ENCODE data around the gene PCDH15.
A peak's percentile ranks its signal among the peaks of the same experiment; 100 is the strongest.
"Not testable (repeated sequence)": the region's sequence is repeated elsewhere in the genome, so short reads cannot be mapped to it uniquely, and the experiment has no call there.

The PCDH15 gene

GRCh38 chr10:54554028-54554427 is 247.0 kb downstream of the PCDH15 start:
- DNase-seq (ENCODE audit: low spot score) = no peak

DNA sequence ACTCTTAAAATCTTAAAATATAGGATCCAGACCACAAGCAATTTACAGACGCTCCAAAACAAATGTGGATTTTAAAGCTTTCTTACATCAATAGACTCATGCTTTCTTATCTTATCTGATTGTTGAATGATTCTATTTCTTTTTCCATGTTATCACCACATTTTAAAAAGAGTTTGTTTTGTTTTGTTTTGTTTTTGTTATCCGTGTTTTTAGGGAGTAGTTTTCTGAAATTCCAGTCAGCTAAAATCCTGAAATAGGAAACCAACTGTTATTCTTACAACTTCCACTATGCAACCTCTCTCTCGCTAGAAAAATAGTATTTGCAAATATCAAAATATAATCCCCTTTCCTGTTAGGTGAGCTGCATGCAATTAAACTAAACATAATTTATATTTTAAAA is 251.0 kb downstream of the PCDH15 start:
- no peak for DNase-seq (ENCODE audit: low spot score)

- DNase-seq (ENCODE audit: low spot score) = no peak
Observed at GRCh38 chr10:54531296-54531695, 269.7 kb downstream of the PCDH15 start.

DNA sequence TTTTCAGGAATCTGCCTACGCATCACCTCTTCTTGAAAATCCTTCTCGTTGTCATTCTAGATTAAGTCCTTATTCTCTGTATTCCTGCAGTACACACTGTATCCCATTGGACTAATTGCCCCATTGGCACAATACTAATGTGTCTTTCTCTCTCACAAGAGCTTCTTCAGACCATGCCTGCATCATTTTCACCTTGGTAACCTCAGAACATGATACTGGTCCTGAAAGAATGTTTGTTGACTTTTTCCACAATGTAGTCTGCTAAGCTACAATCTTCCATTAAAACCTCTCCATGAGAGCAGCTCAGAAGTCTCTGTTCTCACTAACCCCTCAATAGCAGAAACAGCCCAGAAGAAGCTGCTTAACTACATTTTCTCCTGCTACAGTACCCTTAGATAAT is 270.7 kb downstream of the PCDH15 start:
- DNase-seq (ENCODE audit: low spot score) = no peak

DNA sequence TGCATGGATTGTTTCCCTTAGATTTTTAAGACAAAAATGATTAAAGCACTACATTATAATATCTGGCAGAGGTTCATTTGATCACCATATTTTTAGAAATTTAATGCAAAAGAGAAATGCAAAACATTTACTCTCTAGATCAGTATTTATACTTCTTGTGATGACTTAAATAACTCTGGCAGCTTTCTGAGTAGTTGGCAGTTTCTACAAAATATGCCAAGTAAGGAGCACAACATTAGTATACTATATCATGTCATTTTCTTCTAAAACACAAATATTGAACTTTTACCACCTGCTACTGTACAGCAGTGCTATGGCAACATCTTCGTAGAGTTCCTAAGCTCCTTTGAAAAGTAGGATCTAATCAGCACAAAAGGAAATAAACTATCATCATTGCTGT is 275.2 kb downstream of the PCDH15 start:
- DNase-seq (ENCODE audit: low spot score) = no peak

GRCh38 chr10:54515244-54515643 is 285.8 kb downstream of the PCDH15 start:
- not testable (repeated sequence) for DNase-seq (ENCODE audit: low spot score)

- no peak for DNase-seq (ENCODE audit: low spot score)
Observed at GRCh38 chr10:54503863-54504262, 297.2 kb downstream of the PCDH15 start.

GRCh38 chr10:54501929-54502328 is 299.1 kb downstream of the PCDH15 start:
- no peak for DNase-seq (ENCODE audit: low spot score)

GRCh38 chr10:54496852-54497251 is 304.2 kb downstream of the PCDH15 start:
- no peak for DNase-seq (ENCODE audit: low spot score)

DNA sequence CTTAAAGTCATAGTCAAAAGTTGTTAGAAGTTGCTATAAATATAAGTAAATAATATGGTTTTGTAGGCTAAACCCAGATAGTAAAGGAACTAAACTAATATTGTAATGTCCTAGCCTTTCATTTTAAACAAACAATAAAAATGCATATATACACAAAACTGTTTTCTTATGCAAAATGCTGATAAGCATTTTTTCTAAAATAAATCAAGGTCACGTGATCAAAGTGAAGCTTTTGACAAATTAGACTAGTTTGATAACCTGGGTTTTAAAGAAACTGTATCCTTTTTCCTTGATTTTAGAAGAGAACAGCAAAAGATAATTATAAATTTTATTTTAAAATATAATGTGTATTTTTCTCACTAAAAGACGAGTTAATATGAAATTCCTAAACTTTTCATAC is 313.3 kb downstream of the PCDH15 start:
- DNase-seq (ENCODE audit: low spot score) = no peak

DNA sequence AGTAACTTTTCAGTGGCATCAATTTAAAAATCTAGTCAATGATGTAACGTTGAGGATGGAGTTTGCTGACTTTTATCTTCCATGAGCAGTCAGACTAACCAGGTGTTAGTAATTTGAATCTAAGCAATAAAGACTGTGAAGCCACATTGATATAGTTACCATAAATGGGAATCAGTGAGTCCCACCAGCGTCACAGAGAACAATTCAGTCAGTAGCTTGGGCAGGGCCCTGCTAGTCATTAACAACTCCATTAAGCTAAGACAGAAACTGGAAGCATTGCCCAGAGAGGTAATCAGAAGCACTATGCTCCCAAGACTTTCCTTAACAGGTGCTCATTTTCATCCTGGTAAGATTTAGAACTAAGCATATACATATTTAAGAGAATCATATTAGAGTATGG is 315.1 kb downstream of the PCDH15 start:
- no peak for DNase-seq (ENCODE audit: low spot score)

GRCh38 chr10:54484186-54484585 is 316.8 kb downstream of the PCDH15 start:
- DNase-seq (ENCODE audit: low spot score) = no peak

DNA sequence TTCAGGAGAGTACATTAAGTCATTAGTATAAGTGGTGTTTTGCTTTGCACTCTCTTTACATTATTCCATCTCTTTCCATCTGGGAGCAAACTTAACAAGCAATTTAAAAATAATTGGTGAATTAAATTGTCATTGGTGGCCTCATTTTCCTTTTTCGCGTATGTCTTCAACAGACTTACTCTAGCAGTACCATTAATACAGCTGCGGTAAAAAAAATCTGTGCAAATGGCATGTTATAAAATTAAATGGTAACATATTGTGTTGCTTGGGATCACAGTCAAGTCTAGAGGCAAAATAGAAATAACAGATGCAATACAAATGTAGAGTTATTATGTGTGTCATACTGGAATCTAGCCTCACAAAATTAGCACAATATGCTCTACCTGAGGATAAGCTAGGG is 322.4 kb downstream of the PCDH15 start:
- no peak for DNase-seq (ENCODE audit: low spot score)

DNA sequence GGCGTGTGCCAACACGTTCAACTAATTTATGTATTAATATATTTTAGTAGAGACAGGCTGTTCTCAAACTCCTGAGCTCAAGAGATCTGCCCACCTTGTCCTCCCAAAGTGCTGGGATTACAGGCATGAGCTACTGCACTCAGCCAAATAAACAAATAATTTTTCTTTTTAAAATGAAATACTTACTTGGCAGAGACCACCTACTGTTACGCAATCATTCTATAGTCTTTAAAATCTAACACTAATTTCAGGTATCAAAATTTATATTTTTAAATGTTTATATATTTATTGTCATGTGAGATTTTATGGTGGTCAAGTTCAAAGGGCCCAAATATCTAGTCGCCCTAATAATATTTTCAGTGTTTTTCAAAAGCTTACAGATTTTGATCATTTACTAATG is 323.3 kb downstream of the PCDH15 start:
- no peak for DNase-seq (ENCODE audit: low spot score)

GRCh38 chr10:54470324-54470631 is 330.8 kb downstream of the PCDH15 start:
- DNase-seq (ENCODE audit: low spot score) = no peak

DNA sequence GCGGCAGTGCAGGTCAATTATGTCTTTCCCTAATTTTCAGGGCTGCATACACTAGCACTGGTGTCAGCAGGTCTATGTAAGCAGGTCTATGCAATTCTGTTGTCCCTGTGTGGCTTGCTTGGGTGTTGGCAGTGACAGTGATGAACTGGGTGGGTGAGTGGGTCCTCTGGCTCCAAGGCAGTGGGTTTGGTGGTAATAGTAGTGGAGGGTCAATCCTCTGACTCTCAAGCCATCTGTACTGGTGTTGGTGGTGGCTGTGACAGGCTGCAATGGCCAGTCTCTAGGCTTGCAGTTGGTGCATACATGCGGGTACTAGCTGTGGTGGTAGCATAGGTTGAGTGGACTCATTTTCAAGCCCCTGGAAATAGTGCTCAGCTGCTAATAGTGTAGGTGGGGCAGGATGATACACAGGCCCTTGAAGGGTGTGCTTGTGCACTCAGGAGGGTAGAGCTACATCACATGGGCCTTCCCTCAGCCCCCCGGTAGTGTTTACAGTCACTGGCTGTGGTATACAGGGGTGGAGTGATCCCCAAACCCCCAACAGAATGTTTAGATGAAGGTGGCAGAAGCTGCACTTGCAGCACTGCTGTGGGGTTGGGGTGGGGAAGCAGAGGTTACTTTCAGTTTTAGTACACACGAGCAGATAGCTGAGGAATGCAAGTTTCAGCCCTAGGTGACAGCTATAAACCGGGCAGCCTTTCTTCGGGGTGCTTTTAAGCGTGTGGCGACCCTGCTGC is 331.3 kb downstream of the PCDH15 start:
- DNase-seq (ENCODE audit: low spot score) = no peak

GRCh38 chr10:54454271-54454670 is 346.8 kb downstream of the PCDH15 start:
- no peak for DNase-seq (ENCODE audit: low spot score)

DNA sequence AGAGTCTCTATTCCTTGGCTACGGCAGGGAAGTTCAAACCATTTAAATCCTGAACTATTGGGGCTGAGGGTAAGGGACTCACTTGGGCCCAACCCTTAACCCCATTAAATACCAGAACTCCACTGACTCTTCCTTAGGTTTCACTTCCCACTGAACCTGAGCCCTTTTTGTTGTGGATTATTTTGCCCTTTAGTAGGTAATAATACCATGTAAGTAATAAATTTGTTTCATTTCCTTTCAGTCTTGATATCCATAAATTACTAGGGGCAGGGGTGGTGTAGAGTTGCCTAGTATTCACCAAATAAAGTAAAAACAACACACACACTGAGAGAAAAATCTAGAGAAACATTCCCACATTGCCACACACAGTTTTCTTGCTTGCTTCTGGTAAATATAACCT is 352.0 kb downstream of the PCDH15 start:
- DNase-seq (ENCODE audit: low spot score) = no peak

DNA sequence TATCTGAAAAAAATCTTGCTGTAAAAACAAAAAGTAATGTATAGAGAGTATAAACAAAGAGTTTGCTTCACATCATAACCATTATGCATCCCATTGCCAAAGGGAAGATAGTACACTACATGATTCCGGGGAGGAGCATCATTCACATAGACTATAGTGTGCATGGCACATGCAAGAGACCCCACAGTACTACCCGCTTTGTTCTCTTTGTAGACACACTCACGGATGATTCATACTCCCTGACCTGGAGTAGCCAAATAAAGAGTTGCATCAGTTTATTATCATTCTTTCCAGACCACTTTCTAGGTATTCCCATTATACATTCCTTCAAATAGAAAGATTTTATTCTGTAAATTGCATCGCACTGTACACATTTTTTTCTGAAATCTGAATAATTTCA is 356.9 kb downstream of the PCDH15 start:
- no peak for DNase-seq (ENCODE audit: low spot score)

- no peak for DNase-seq (ENCODE audit: low spot score)
Observed at GRCh38 chr10:54441275-54441674, 359.8 kb downstream of the PCDH15 start.

DNA sequence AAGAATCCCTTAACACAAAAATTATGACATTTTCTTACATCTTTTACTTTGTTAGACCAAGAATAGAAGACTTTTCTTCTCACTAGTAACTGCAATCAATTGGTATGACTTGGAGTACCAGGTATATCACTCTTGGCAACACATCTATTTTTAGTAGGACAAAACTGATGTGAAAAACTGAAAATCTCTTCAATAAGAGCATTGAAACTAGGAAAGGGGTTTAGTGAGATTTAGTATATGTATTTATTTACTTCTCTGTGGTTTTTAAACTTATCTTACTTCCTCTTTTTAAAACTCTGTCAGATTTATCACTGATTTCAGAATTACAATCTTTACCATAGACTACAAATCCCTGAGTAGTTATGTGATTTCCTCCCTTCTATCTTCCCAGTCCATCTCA is 366.2 kb downstream of the PCDH15 start:
- no peak for DNase-seq (ENCODE audit: low spot score)

DNA sequence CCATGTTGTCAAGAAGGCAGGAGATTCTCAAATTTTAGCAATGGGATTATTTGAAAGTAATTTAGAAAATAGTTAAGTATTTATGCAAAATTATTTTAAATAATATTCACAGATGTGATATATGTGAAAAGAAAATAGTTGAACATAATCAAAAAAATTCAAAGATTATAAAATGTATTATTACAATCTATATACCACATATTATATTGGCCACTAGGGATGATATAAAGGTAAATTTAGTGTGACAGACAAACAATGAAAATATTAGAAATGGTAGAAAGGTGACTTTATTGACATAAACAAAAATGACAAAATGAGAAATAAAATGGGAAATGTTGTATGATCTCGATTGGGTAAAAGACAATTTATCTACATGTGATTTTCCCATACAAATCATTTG is 385.5 kb downstream of the PCDH15 start:
- DNase-seq (ENCODE audit: low spot score) = no peak

GRCh38 chr10:54402576-54402975 is 398.5 kb downstream of the PCDH15 start:
- peak; percentile 59 for DNase-seq (ENCODE audit: low spot score)

DNA sequence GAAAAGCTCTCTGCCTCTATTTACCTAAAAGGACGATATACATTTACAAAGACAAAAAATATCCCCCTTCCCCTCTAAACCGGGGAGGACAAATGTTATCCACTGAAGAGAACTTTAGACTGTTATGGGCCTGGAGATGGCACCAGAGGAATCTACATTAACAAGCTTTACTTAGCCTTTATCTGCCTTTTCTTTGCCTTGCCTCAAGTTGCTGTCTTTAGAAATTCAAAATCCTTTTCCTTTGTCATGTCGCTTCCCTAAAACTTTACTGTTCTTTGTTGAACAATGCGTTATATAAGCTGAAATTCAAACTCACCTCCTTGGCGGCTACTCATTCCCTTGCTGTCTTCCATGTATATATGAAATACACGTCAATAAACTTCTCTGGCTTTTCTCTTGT is 405.0 kb downstream of the PCDH15 start:
- no peak for DNase-seq (ENCODE audit: low spot score)

GRCh38 chr10:54394598-54394997 is 406.4 kb downstream of the PCDH15 start:
- DNase-seq (ENCODE audit: low spot score) = not testable (repeated sequence)

All from pons (tissue), 1 donor.